A549 (cell line): ENCODE measurements around the gene CRYBA4. TPM values are rescaled to one million over a fixed set of nuclear protein-coding genes. Genes with fewer than 3 reads are reported as not detected.

Source experiments
- ATAC-seq, 2 experiments: fragments of 200-7000 bp in 1 of 2; fragments of >200 bp in 1 of 2; cut with Nextera tagmentation in 1 of 2; cut with Tn5 transposase in 1 of 2; 3 replicates each; pipeline versions ENCODE4 v1.8.0 to v1.9.1; 2018 to 2020; ENCODE audit warnings: mild to moderate bottlenecking in 1 of 2, moderate library complexity in 1 of 2
- CTCF ChIA-PET: fragments of 300-600 bp; sonication (Branson Sonifier 250); formaldehyde crosslinking; extraction: SDS; loops from one replicate; lab custom pipeline; 2021; ENCODE audit warnings: antibody characterized with exemption, inconsistent platforms; lab: Yijun Ruan, JAX
- POLR2A ChIA-PET: fragments of 350-600 bp; formaldehyde crosslinking; extraction: SDS; loops from one replicate; lab custom pipeline; 2021; ENCODE audit warnings: antibody characterized with exemption, inconsistent platforms; lab: Yijun Ruan, JAX
- DNase-seq, 2 experiments: peaks; one replicate each; pipeline versions ENCODE4 v3.0.0 to v3.0.0-alpha.2; 2011 to 2016; ENCODE audit warnings: low read depth in 1 of 2, low spot score in 1 of 2
- FAIRE-seq: peaks from 2 replicates; lab custom pipeline; 2011; peaks lifted over from hg19 to GRCh38; lab: Jason Lieb, UNC
- H3K27ac ChIP-seq, 2 experiments: fragments of >200 bp; sonication (Bioruptor Twin); formaldehyde crosslinking; 3 replicates each; pipeline ENCODE4 v1.5.1; 2016 to 2017
- H3K4me1 ChIP-seq: fragments of >200 bp; sonication (Bioruptor Twin); formaldehyde crosslinking; 3 replicates; pipeline ENCODE4 v1.6.1; 2016
- H3K4me2 ChIP-seq: fragments of >200 bp; sonication (Bioruptor Twin); formaldehyde crosslinking; 3 replicates; pipeline ENCODE4 v1.6.1; 2016
- H3K4me3 ChIP-seq: fragments of >200 bp; sonication (Bioruptor Twin); formaldehyde crosslinking; 3 replicates; pipeline ENCODE4 v1.5.1; 2016
- H3K9me3 ChIP-seq: fragments of >200 bp; sonication (Bioruptor Twin); formaldehyde crosslinking; 3 replicates; pipeline ENCODE4 v1.6.1; 2016
- ATOH8 ChIP-seq: fragments of 250-450 bp; sonication (Bioruptor Pico); IDR thresholded peaks from 2 replicates; pipeline ENCODE4 v1.5.0; 2020; ENCODE audit warnings: low read depth, mild to moderate bottlenecking, moderate library complexity
- CBX8 ChIP-seq: fragments of 200-600 bp; sonication (generic); IDR thresholded peaks from 2 replicates; pipeline ENCODE4 v1.6.1; 2016
- CEBPB ChIP-seq, 2 experiments: fragments of >200 bp in 1 of 2; sonication (Bioruptor Twin) in 1 of 2; formaldehyde crosslinking in 1 of 2; IDR thresholded peaks; 2 replicates each; pipeline ENCODE4 v1.6.1; 2012 to 2016
- ESRRA ChIP-seq: fragments of 150-350 bp; IDR thresholded peaks from 2 replicates; pipeline ENCODE4 v1.6.1; 2014; ENCODE audit warnings: mild to moderate bottlenecking, low read length, borderline replicate concordance
- FOXS1 ChIP-seq: fragments of 250-450 bp; sonication (Bioruptor Pico); IDR thresholded peaks from 2 replicates; pipeline ENCODE4 v1.5.0; 2020; ENCODE audit warnings: mild to moderate bottlenecking, moderate library complexity
- GATA3 ChIP-seq: IDR thresholded peaks from 2 replicates; pipeline ENCODE4 v1.6.1; 2012; ENCODE audit warnings: borderline replicate concordance
- HDAC2 ChIP-seq: fragments of 200-600 bp; sonication (generic); IDR thresholded peaks from 2 replicates; pipeline ENCODE4 v1.6.1; 2016
- HMGXB4 ChIP-seq: fragments of 250-450 bp; sonication (Bioruptor Pico); IDR thresholded peaks from 2 replicates; pipeline ENCODE4 v1.5.0; 2021; ENCODE audit warnings: mild to moderate bottlenecking, moderate library complexity, borderline replicate concordance
- JUNB ChIP-seq: fragments of >200 bp; sonication (Bioruptor Twin); formaldehyde crosslinking; IDR thresholded peaks from 2 replicates; pipeline ENCODE4 v1.6.1; 2016
- KDM1A ChIP-seq: fragments of 200-600 bp; sonication (generic); IDR thresholded peaks from 2 replicates; pipeline ENCODE4 v1.6.1; 2016; ENCODE audit warnings: low read depth, mild to moderate bottlenecking
- MAFK ChIP-seq: fragments of 450-650 bp; IDR thresholded peaks from 2 replicates; pipeline ENCODE4 v1.6.1; 2014; ENCODE audit not compliant: partially characterized antibody
- NFE2L2 ChIP-seq: fragments of 150-350 bp; conservative IDR thresholded peaks from 2 replicates; pipeline ENCODE4 v1.6.1; 2014; ENCODE audit warnings: low read length
- NPAS2 ChIP-seq: fragments of 250-450 bp; sonication (Bioruptor Pico); IDR thresholded peaks from 2 replicates; pipeline ENCODE4 v1.8.0; 2022; ENCODE audit warnings: mild to moderate bottlenecking, moderate library complexity, borderline replicate concordance
- PBX3 ChIP-seq: IDR thresholded peaks from 2 replicates; pipeline ENCODE4 v1.6.1; 2012
- POLR2A ChIP-seq: IDR thresholded peaks from 2 replicates; pipeline ENCODE4 v1.6.1; 2012; ENCODE audit warnings: mild to moderate bottlenecking, low read length
- POLR2AphosphoS2 ChIP-seq: conservative IDR thresholded peaks from 2 replicates; pipeline ENCODE4 v1.6.1; 2012; ENCODE audit warnings: low read length, improper control_type of control experiment, inconsistent platforms
- RFX5 ChIP-seq: fragments of 450-650 bp; IDR thresholded peaks from 2 replicates; pipeline ENCODE4 v1.7.1; 2014; ENCODE audit warnings: antibody characterized with exemption, mild to moderate bottlenecking, moderate library complexity
- SREBF2 ChIP-seq: fragments of 450-650 bp; IDR thresholded peaks from 2 replicates; pipeline ENCODE4 v1.6.1; 2014; ENCODE audit warnings: mild to moderate bottlenecking, moderate library complexity
- ZC3H11A ChIP-seq: fragments of 450-650 bp; IDR thresholded peaks from 2 replicates; pipeline ENCODE4 v1.6.1; 2014; ENCODE audit warnings: antibody characterized with exemption, mild to moderate bottlenecking
- ZSCAN20 ChIP-seq: fragments of 250-450 bp; sonication (Bioruptor Pico); IDR thresholded peaks from 2 replicates; pipeline ENCODE4 v1.8.0; 2022; ENCODE audit warnings: mild to moderate bottlenecking, moderate library complexity
- WGBS: methylation state at CpG from one replicate; pipeline ENCODE4 v1.1.6; 2017; ENCODE audit errors: missing lambda C conversion rate; 5-methylcytosine and 5-hydroxymethylcytosine counted together
- polyA plus RNA-seq, 4 experiments: library from polyadenylated mRNA; depleted of rRNA in 3 of 4; stranded (reverse); fragments of >200 nt; fragmentation: RNase III in 1 of 4; extraction: RNeasy Plus Mini Kit Qiagen cat#74134 plus additional on column Dnase treatment in 1 of 4; gene quantifications; 2 replicates in 3 of 4; 3 replicates in 1 of 4; pipeline ENCODE4 v1.2.3, GENCODE V29; 2011 to 2017

CRYBA4 gene
- polyA plus RNA-seq, 2 of the 4 experiments (the other 2 are of a cell fraction): not detected

- peak overlapping the region; percentile 98 to 99 for H3K27ac ChIP-seq
- H3K4me2 ChIP-seq: peak overlapping the region; percentile 96
- H3K4me1 ChIP-seq: peaks cover 21% of the 10 kb centered on the region
- ATAC-seq (no peak), DNase-seq (no peak), FAIRE-seq (no peak)
- no peaks in the 10 kb centered on the region for H3K9me3 ChIP-seq
- WGBS: 0% methylated on average over 4 of the region's 4 CpGs
- CTCF ChIA-PET: interaction anchor here (1.1 to 2.8 kb wide), 10 partner anchors 9 to 739 kb away, joined by 3 to 12 read pairs (median 3); no protein-coding TSS in a partner anchor
- no peak for TF ChIP-seq NFE2L2
- POLR2A ChIA-PET: interaction anchor here (1.1 to 1.9 kb wide), 5 partner anchors 71 to 1128 kb away, joined by 3 to 6 read pairs (median 3); partner anchors contain the start of genes HPS4, MN1 and SRRD
- H3K4me3 ChIP-seq: peak overlapping the region; percentile 92
Measured at GRCh38 chr22:26673486-26673885, 51.7 kb downstream of the CRYBA4 start.

GRCh38 chr22:26674211-26675190 is 52.7 kb downstream of the CRYBA4 start:
- Histone ChIP-seq H3K9me3 (no peaks in the 10 kb centered on the region), H3K4me3 (peak overlapping the region; percentile 92), H3K27ac (peak overlapping the region; percentile 98 to 99), H3K4me2 (peak overlapping the region; percentile 96), H3K4me1 (peaks cover 30% of the 10 kb centered on the region)
- CTCF ChIA-PET: interaction anchor here (0.9 to 2.8 kb wide), 7 partner anchors 10 to 308 kb away, joined by 3 to 12 read pairs (median 3); no protein-coding TSS in a partner anchor
- POLR2A ChIA-PET: no interaction called here
- peak; percentile 38 for TF ChIP-seq MAFK
- no peak for TF ChIP-seq NPAS2 (CRISPR knock-in tag)
- TF ChIP-seq KDM1A: no peak
- ATAC-seq: no peak
- 63% methylated on average over 9 of the region's 9 CpGs for WGBS
- FAIRE-seq: no peak
- DNase-seq: no peak

GRCh38 chr22:26675687-26676268 is 54.0 kb downstream of the CRYBA4 start:
- Histone ChIP-seq H3K4me2 (0 out of 3 replicates have a peak overlapping the region, but pooled peaks have one; percentile 96), H3K4me1 (peaks cover 39% of the 10 kb centered on the region), H3K9me3 (no peaks in the 10 kb centered on the region), H3K4me3 (no peak overlapping the region), H3K27ac (no peak overlapping the region)
- ATAC-seq (no peak), DNase-seq (no peak), FAIRE-seq (no peak)
- ChIA-PET POLR2A (interaction anchor here (0.7 kb wide), 1 partner anchor 181 kb away, joined by 5 read pairs; no protein-coding TSS in a partner anchor), CTCF (interaction anchor here (0.6 kb wide), 2 partner anchors 132 to 534 kb away, joined by 3 to 4 read pairs; no protein-coding TSS in a partner anchor)
- TF ChIP-seq ESRRA: no peak
- no peak for TF ChIP-seq GATA3
- no peak for TF ChIP-seq CEBPB (IDR thresholded peaks at IDR 0.05)
- no peak for TF ChIP-seq CBX8
- no peak for TF ChIP-seq RFX5
- TF ChIP-seq MAFK: no peak
- no peak for TF ChIP-seq POLR2AphosphoS2
- TF ChIP-seq HDAC2: no peak
- TF ChIP-seq JUNB: no peak
- TF ChIP-seq SREBF2: no peak
- no peak for TF ChIP-seq PBX3
- TF ChIP-seq POLR2A: no peak
- no peak for TF ChIP-seq FOXS1 (CRISPR knock-in tag)
- no peak for TF ChIP-seq ATOH8 (CRISPR knock-in tag)
- TF ChIP-seq HMGXB4: no peak
- no peak for TF ChIP-seq ZSCAN20 (CRISPR knock-in tag)
- TF ChIP-seq ZC3H11A: no peak
- 94% methylated on average over 2 of the region's 4 CpGs for WGBS
